Progenitor cell of endocrine pancreas (in vitro differentiated cells): ENCODE results near the gene CCDC182. TPM values are rescaled to one million over a fixed set of nuclear protein-coding genes. Genes with fewer than 3 reads are reported as not detected.
A peak's percentile ranks its signal among the peaks of the same experiment; 100 is the strongest.

Source experiments
- DNase-seq: peaks from one replicate; pipeline ENCODE4 v3.0.0; 2021; ENCODE audit warnings: low spot score; ENCODE audit not compliant: unreplicated experiment
- H3K27ac Mint-ChIP-seq: 2 replicates; pipeline ENCODE4 v1.8.0; 2021; ENCODE audit warnings: mild to moderate bottlenecking, moderate library complexity, mixed read lengths
- H3K27me3 Mint-ChIP-seq: 2 replicates; pipeline ENCODE4 v1.8.0; 2021; ENCODE audit warnings: mixed read lengths
- H3K36me3 Mint-ChIP-seq: 2 replicates; pipeline ENCODE4 v1.8.0; 2022; ENCODE audit warnings: mixed read lengths; ENCODE audit not compliant: insufficient read depth
- H3K4me1 Mint-ChIP-seq: 2 replicates; pipeline ENCODE4 v1.8.0; 2021; ENCODE audit warnings: low read depth, mixed read lengths
- H3K4me3 Mint-ChIP-seq: 2 replicates; pipeline ENCODE4 v1.8.0; 2021; ENCODE audit warnings: low read depth, mild to moderate bottlenecking, moderate library complexity, mixed read lengths
- H3K9me3 Mint-ChIP-seq: 2 replicates; pipeline ENCODE4 v1.8.0; 2021; ENCODE audit warnings: low read depth, mixed read lengths
- total RNA-seq: library from RNA; stranded (reverse); gene quantifications from 2 replicates; pipeline ENCODE4 v1.2.1, GENCODE V29; 2021
- TF ChIP-seq, protein P1 (sequence below): fragments of 200-600 bp; sonication (generic); IDR thresholded peaks from one replicate; pipeline ENCODE4 v1.5.0; 2021; ENCODE audit warnings: antibody characterized with exemption, mild to moderate bottlenecking; ENCODE audit not compliant: unreplicated experiment

The CCDC182 gene
- total RNA-seq, 1 donor from 2014 or later: not detected

DNA sequence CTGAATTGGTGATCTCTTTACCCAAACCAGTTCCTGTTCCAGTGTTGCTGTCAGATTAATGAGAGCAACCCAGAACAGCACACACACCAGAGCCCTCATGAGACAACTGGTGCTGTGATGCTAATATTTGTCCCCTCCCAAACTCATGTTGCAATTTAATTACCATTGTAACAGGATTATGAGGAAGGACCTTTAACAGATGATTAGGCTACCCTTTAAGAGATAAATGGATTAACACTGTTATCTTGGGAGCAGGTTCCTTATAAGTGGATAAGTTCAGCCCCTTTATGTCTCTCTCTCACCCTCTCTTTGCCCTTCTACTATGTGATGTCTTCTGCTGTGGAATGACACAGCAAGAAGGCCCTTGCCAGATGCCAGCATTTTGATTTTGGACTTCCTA, 1.1 kb upstream of the CCDC182 start:
- TF ChIP-seq, protein P1, sequence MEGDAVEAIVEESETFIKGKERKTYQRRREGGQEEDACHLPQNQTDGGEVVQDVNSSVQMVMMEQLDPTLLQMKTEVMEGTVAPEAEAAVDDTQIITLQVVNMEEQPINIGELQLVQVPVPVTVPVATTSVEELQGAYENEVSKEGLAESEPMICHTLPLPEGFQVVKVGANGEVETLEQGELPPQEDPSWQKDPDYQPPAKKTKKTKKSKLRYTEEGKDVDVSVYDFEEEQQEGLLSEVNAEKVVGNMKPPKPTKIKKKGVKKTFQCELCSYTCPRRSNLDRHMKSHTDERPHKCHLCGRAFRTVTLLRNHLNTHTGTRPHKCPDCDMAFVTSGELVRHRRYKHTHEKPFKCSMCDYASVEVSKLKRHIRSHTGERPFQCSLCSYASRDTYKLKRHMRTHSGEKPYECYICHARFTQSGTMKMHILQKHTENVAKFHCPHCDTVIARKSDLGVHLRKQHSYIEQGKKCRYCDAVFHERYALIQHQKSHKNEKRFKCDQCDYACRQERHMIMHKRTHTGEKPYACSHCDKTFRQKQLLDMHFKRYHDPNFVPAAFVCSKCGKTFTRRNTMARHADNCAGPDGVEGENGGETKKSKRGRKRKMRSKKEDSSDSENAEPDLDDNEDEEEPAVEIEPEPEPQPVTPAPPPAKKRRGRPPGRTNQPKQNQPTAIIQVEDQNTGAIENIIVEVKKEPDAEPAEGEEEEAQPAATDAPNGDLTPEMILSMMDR: no peak
- Mint-ChIP-seq H3K36me3 (no peaks in the 10 kb centered on the region), H3K4me3 (no peak overlapping the region), H3K27ac (no peak overlapping the region), H3K9me3 (no peaks in the 10 kb centered on the region), H3K4me1 (no peaks in the 10 kb centered on the region), H3K27me3 (peaks cover 83% of the 10 kb centered on the region)
- no peak for DNase-seq

DNA sequence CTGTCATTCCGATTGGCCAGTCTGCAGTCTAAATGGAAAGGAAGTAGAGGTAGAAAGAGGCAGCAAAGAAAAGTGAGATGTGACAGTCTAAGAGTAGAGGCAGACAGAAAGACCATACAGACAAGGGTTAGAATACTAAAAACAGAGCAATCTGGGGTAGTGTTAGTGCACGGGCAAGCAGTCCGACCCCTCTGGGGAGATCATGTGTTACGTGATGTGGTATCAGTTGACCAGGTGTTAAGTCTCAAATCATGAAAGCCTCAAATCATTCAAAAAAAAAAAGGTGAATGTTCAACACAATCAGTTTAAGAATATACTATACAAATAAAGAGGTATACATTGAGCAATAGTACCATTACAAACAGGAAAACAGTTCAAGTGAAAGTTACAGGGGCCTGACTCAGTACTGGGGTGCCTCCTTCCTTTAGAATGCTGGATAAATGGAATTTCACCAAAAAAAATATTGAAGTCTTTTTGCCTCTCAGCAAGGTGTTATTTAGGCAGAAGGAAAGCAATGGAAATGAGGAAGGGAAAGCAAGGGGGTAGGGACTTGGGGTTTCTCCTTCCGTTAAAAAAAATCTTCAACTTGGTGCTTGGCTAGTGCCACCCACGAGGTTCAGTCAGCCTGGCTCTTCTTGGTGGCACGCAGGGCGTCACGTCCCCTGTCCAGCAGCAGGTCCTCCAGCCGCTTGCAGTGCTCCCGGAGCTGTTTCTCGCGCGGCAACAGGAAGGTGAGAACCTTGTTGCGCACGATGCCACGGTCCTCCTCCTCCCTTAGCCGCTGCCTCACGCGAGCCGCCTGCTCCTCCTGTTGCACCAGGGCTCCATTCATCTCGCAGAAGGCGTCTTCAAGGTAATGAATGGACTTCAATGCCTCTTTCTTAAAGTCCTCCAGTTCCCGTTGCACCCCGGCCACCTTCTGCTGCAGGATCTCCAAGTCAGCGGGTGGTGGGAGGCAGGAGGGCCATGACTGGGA, 616 bp downstream of the CCDC182 start:
- Mint-ChIP-seq H3K36me3 (no peaks in the 10 kb centered on the region), H3K4me3 (no peak overlapping the region), H3K4me1 (no peaks in the 10 kb centered on the region), H3K9me3 (no peaks in the 10 kb centered on the region), H3K27me3 (peaks cover 80% of the 10 kb centered on the region), H3K27ac (no peak overlapping the region)
- TF ChIP-seq, protein P1: no peak
- no peak for DNase-seq

DNA sequence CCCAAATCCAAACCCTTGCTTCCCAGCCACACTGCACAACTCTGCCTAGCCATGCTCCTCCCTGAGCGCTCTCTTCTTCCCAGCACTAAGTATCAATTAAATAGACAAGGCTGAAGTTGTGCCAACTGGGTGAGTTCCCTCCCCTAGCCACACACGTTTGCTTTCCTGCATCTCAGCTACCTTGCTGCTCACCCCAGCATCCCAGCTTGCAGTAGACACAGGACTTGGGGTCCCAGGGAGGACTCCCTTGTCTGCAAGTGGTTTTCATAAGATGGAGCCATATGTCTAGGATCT, 4.9 kb downstream of the CCDC182 start:
- Mint-ChIP-seq H3K9me3 (no peaks in the 10 kb centered on the region), H3K36me3 (no peaks in the 10 kb centered on the region), H3K27me3 (peaks cover 70% of the 10 kb centered on the region), H3K4me3 (no peak overlapping the region), H3K4me1 (no peaks in the 10 kb centered on the region), H3K27ac (no peak overlapping the region)
- DNase-seq: no peak
- TF ChIP-seq, protein P1: no peak

DNA sequence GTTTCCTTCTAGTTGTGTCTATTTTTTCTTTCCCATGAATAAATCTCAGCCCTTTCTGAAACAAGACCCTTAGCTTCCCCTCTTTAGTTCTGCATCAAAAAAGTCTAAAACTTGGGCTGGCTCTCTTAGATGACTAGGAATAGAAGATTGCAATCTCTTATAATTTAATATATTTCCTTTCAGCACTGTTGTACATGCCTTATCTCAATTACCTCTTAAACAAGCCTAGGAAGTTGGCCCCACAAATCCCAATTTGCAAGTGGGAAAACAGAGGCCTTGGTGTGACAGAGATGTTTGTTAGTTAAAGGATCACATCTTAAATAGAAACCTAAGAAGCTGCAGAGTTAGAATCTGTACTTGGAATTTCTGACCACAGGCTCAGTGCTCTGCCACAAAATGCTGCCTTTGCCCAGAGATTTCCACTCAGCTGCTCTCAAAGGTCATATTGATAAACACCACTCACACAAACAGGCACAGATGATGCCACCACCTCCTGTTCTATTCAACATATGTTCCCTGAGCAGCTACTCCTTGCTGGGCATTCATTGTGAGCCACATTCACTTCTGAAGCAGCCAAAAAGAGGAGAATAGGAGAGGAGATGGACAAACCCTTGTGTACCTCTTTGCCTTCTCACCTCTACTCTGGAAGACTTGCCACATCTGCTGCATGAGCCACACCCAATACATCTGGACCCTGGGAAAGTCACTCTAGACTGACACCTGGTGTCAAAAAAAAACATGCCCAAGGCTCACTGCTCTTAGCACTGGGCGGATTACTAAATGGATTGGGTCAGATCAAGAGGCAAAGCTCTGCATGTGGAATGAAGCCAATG, 5.5 kb downstream of the CCDC182 start:
- Mint-ChIP-seq H3K4me3 (no peak overlapping the region), H3K9me3 (no peaks in the 10 kb centered on the region), H3K27ac (no peak overlapping the region), H3K36me3 (no peaks in the 10 kb centered on the region), H3K4me1 (no peaks in the 10 kb centered on the region), H3K27me3 (peaks cover 70% of the 10 kb centered on the region)
- DNase-seq: no peak
- TF ChIP-seq, protein P1: peak; percentile 35

DNA sequence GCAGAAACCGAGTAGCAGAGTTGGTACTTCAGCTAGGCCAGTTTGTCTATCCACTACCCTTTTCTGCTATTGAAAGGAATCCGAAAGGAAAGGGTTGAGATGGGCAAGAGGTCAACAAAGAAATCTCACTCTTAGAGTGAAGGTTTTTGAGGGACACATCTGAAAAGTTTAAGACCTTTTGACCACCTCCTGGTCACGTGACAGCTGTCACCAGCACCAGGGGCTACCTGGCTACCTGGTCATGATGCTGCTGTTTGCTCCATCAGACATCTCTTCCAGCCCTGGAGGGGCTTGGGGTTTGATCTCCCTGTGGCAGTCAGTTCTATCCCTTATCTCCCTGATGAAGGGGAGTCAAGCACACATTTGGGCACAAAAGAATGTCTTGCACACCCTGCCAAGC, 7.6 kb downstream of the CCDC182 start:
- Mint-ChIP-seq H3K4me1 (no peaks in the 10 kb centered on the region), H3K27ac (no peak overlapping the region)
- TF ChIP-seq, protein P1: no peak

More for the DNA sequence above, 7.6 kb downstream of the CCDC182 start:
- Mint-ChIP-seq H3K4me3 (no peak overlapping the region), H3K27me3 (peaks cover 67% of the 10 kb centered on the region), H3K9me3 (no peaks in the 10 kb centered on the region), H3K36me3 (no peaks in the 10 kb centered on the region)
- DNase-seq: no peak
